Ovary (tissue), 3 donors: Measurements from ENCODE around the gene FAM234A.

Experiments used
- EP300 ChIP-seq: sonication (generic); formaldehyde crosslinking; IDR thresholded peaks from one replicate; pipeline ENCODE4 v1.6.1; 2017; ENCODE audit warnings: antibody characterized with exemption
- POLR2A ChIP-seq: fragments of 450-650 bp; IDR thresholded peaks from one replicate; pipeline ENCODE4 v1.6.1; 2017; ENCODE audit warnings: antibody characterized with exemption, mild to moderate bottlenecking, moderate library complexity
- TF ChIP-seq, protein P1 (sequence below), 3 donors: fragments of 450-650 bp in 2 of 3; fragments of 200-600 bp in 1 of 3; IDR thresholded peaks; one replicate each; pipeline versions ENCODE4 v1.5.1 to v1.8.0; 2016 to 2022; ENCODE audit warnings: antibody characterized with exemption in 3 of 3, mild to moderate bottlenecking in 1 of 3
- donor health status: DM: no; HTN: no; CAD: no.

DNA sequence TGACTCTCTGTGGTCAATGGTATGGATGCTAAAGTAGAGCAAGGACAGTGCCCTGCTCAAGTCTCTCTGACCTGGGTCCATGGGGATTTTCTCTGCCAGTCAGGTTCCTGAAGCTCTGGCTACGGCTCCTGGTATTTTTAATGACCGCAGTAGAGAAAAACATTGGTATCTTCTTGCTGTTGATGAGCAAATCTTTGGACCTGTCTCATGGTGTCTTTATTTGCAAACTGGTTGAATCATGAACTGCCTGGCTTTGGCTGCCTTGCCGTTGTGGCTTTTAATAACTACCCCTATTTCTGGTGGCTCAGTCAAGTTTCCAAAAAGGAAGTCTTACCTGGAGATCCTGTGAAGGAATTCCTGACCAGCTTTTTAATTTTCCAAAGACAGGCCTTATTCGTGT lies 8.7 kb downstream of the FAM234A start:
- TF ChIP-seq POLR2A, result no peak
- TF ChIP-seq, protein P1, sequence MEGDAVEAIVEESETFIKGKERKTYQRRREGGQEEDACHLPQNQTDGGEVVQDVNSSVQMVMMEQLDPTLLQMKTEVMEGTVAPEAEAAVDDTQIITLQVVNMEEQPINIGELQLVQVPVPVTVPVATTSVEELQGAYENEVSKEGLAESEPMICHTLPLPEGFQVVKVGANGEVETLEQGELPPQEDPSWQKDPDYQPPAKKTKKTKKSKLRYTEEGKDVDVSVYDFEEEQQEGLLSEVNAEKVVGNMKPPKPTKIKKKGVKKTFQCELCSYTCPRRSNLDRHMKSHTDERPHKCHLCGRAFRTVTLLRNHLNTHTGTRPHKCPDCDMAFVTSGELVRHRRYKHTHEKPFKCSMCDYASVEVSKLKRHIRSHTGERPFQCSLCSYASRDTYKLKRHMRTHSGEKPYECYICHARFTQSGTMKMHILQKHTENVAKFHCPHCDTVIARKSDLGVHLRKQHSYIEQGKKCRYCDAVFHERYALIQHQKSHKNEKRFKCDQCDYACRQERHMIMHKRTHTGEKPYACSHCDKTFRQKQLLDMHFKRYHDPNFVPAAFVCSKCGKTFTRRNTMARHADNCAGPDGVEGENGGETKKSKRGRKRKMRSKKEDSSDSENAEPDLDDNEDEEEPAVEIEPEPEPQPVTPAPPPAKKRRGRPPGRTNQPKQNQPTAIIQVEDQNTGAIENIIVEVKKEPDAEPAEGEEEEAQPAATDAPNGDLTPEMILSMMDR (IDR thresholded peaks at IDR 0.05), result no peak
- no peak for TF ChIP-seq EP300
